Stomach smooth muscle (tissue), 2 donors: Measurements from ENCODE around the gene CCR5.

ENCODE experiments used
- H3K27ac ChIP-seq: one replicate; pipeline ENCODE4 v1.7.0; 2013; ENCODE audit warnings: mild to moderate bottlenecking, low read length, inconsistent platforms
- H3K27me3 ChIP-seq, 2 donors: one replicate each; pipeline ENCODE4 v1.7.0; 2013; ENCODE audit warnings: low read length in 2 of 2; ENCODE audit not compliant: insufficient read depth in 2 of 2, control insufficient read depth in 1 of 2
- H3K36me3 ChIP-seq, 2 donors: one replicate each; pipeline ENCODE4 v1.7.0; 2013; ENCODE audit warnings: low read length in 2 of 2; ENCODE audit not compliant: control insufficient read depth in 2 of 2, insufficient read depth in 2 of 2
- H3K4me1 ChIP-seq: one replicate; pipeline ENCODE4 v1.7.0; 2013; ENCODE audit warnings: low read length; ENCODE audit not compliant: control insufficient read depth, insufficient read depth
- H3K4me3 ChIP-seq, 2 donors: one replicate each; pipeline ENCODE4 v1.7.0; 2013; ENCODE audit warnings: low read length in 2 of 2
- H3K9ac ChIP-seq, 2 donors: one replicate each; pipeline ENCODE4 v1.7.0; 2013; ENCODE audit warnings: low read length in 2 of 2, mild to moderate bottlenecking in 1 of 2
- H3K9me3 ChIP-seq, 2 donors: one replicate each; pipeline ENCODE4 v1.7.0; 2013; ENCODE audit warnings: low read length in 2 of 2; ENCODE audit not compliant: control insufficient read depth in 2 of 2
- donor health status: healthy.
- donor health status: Pancreatic carcinoma.

The CCR5 gene

DNA sequence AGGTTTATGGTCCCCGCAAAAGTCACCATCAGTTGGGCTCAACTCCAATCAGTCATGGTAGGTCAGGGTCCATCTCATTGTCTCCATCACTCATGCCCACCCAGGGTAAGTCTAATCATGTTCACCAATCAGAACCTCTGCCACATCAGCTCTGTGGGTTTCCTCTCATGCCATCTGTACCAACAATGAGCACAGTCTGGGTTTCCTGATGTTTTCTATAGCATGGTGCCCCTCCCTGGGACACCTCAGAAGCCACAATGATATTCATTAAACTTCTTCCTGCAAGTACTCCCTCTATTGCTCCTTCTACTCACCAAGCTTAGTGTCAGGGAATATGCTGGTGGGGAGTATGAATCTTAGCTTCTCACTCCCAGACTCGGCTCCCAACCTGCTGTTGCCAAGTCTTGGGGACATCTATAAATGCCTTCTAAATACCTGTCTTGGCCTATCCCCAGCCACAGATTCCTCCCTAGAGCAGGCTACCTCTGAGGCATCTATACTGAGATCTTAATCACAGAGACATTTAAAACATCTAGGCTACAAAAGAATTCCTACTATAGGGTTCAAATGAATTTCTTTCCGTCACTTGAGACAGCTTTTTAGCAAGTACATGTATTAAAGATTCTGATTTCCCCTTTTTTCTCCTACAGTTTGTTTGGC, 21.8 kb upstream of the CCR5 start:
- peaks cover 0 to 2% of the 10 kb centered on the region in 2 donors for H3K27me3 ChIP-seq
- no peak overlapping the region for H3K27ac ChIP-seq
- no peaks in the 10 kb centered on the region for H3K9me3 ChIP-seq
- no peak overlapping the region for H3K9ac ChIP-seq
- H3K4me1 ChIP-seq = no peaks in the 10 kb centered on the region
- H3K36me3 ChIP-seq = no peaks in the 10 kb centered on the region
- no peak overlapping the region for H3K4me3 ChIP-seq

DNA sequence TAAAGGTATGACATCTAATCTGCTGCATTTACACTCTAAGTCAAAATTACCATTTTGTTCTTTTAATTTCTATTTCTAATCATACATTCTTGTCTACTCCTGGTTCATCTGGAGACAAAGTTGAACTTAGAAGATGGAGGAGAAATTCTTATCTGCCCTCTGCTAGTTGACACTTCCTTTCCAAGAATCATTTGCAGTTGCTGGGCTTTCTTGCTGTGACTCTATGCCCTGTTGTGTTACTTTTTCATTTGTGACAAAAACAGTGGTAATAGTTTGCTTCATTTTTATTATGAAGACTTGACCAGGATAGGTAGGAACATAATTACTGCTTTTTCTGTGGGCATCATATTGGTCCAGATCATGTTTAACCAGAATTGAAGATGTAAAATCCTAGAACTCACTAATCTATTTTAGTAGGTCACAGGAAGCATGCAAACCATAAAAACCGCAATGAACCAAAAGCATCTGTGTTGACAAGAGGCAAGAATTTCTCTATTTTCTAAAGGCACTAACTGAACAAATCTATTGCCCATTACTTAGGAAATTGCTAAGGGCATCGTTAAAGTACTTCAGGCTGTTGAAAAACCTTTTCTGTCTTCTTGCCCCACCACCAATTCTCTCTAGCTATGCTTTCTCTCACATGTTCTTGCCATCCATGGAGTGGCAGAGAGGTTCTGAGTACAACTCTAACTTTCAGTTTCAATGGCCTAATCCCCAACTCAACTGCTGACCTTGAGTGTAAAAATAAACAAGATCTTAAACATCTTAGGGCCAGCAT, 21.1 kb upstream of the CCR5 start:
- peaks cover 0 to 2% of the 10 kb centered on the region in 2 donors for H3K27me3 ChIP-seq
- H3K4me1 ChIP-seq = no peaks in the 10 kb centered on the region
- no peak overlapping the region for H3K9ac ChIP-seq
- no peak overlapping the region for H3K4me3 ChIP-seq
- no peaks in the 10 kb centered on the region for H3K9me3 ChIP-seq
- no peak overlapping the region for H3K27ac ChIP-seq
- H3K36me3 ChIP-seq = no peaks in the 10 kb centered on the region

DNA sequence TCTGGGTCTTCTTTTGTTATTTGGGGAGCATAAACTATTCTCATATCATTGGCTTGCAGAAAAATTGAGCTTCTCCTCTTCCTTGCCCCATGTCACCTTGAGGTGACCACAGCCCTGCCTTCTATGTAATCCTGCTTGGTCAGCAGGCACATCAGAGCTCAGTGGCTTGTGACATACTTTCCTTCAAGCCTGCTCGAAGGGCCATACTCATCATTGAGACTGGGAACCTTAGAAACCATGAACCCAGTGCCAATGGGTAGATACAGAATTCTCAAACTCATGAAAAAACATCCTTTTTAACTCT, 20.5 kb upstream of the CCR5 start:
- H3K4me1 ChIP-seq = no peaks in the 10 kb centered on the region
- no peak overlapping the region for H3K4me3 ChIP-seq
- no peaks in the 10 kb centered on the region for H3K9me3 ChIP-seq
- peaks cover 0 to 2% of the 10 kb centered on the region in 2 donors for H3K27me3 ChIP-seq
- no peaks in the 10 kb centered on the region for H3K36me3 ChIP-seq
- no peak overlapping the region for H3K9ac ChIP-seq
- H3K27ac ChIP-seq = no peak overlapping the region

DNA sequence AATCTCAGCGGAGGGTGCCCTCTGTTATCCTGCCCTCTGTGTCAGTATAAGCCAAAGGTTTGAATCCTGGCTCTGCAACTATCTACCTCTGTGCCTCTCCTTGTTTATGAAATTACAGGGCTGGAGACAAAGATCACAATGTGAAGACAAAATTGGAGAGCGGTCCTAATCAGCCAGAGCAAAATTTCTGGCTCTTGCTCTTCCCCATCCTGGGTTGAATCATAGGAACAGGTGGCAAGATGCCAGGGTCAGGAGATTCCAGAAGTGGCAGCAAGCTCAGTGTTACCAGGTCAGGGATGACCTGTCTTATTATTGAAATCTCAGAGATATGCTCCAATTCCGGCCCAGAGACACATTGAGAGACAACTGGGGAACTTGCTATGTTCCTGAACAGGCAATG, 19.1 kb upstream of the CCR5 start:
- Histone ChIP-seq H3K27ac (no peak overlapping the region), H3K36me3 (no peaks in the 10 kb centered on the region), H3K27me3 (peaks cover 0 to 2% of the 10 kb centered on the region in 2 donors), H3K4me1 (no peaks in the 10 kb centered on the region), H3K4me3 (no peak overlapping the region), H3K9me3 (no peaks in the 10 kb centered on the region), H3K9ac (no peak overlapping the region)

DNA sequence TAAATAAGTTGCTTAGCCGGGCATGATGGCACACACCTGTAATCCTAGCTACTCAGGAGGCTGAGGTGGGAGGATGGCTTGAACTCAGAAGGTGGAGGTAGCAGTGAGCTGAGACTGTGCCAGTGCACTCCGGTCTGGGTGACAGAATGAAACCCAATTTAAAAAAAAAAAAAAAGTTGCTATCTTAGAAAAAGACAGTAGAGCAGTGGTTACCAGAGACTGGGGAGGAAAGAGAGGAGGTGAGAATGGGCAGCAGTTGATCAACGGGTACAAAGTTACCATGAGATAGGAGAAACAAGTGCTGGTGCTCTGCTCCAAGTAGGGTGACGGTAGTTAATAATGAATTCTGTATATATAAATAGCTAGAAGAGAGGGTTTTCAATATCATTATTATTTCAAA, 17.7 kb upstream of the CCR5 start:
- Histone ChIP-seq H3K9ac (no peak overlapping the region), H3K4me3 (no peak overlapping the region), H3K27ac (no peak overlapping the region), H3K9me3 (no peaks in the 10 kb centered on the region), H3K27me3 (peaks cover 0 to 5% of the 10 kb centered on the region in 2 donors), H3K4me1 (no peaks in the 10 kb centered on the region), H3K36me3 (no peaks in the 10 kb centered on the region)

DNA sequence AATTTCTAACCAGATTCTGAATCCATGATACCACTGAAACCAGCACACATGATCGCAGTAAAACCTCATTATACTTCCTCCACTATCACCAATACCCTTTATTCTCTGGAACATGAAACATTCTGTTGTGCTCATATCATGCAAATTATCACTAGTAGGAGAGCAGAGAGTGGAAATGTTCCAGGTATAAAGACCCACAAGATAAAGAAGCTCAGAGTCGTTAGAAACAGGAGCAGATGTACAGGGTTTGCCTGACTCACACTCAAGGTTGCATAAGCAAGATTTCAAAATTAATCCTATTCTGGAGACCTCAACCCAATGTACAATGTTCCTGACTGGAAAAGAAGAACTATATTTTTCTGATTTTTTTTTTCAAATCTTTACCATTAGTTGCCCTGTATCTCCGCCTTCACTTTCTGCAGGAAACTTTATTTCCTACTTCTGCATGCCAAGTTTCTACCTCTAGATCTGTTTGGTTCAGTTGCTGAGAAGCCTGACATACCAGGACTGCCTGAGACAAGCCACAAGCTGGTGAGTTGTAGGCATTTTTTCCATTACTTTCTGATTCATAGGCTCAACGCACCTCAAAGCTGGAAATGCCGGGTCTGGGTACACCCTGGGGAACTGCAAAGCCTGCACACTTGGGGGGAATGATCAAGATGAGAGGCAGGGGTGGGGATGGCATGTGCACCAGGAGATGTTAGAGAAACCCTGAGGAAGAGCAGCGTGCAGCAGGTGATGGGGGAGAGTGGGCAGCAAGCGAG, 16.9 kb upstream of the CCR5 start, which contains the start of gene CCR2:
CCR2 (plus strand) TSS at position 465 of the 764 bp plus-strand sequence. CDS start 3,417 bp downstream, outside the sequence.
- no peaks in the 10 kb centered on the region for H3K36me3 ChIP-seq
- no peaks in the 10 kb centered on the region for H3K9me3 ChIP-seq
- no peak within 1 kb of the TSS for H3K4me3 ChIP-seq
- peaks cover 0 to 6% of the 10 kb centered on the region in 2 donors for H3K27me3 ChIP-seq
- no peak within 1 kb of the TSS for H3K9ac ChIP-seq
- no peaks in the 10 kb centered on the region for H3K4me1 ChIP-seq
- H3K27ac ChIP-seq = no peak within 1 kb of the TSS

DNA sequence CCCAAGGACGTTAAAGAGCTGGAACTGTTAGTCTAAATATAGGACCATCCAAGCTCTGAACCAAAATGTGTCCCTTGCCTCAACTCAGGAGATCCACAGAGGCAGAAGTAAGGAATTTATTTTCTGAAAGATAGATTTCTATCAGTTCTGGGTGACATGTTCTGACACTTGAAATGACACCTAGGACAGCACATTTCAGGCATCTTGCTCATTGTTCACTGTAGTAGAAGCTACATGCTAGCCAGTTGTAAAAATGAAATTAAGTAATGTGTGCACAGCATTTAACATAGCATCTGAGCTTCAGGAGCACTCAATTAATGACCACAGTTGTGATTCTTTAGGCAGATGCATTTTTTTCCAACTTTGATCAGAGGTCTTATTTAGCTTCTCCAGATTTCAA, 16.3 kb upstream of the CCR5 start:
- H3K9ac ChIP-seq = no peak overlapping the region
- H3K27ac ChIP-seq = no peak overlapping the region
- H3K36me3 ChIP-seq = no peaks in the 10 kb centered on the region
- no peaks in the 10 kb centered on the region for H3K4me1 ChIP-seq
- no peak overlapping the region for H3K4me3 ChIP-seq
- peaks cover 0 to 6% of the 10 kb centered on the region in 2 donors for H3K27me3 ChIP-seq
- no peaks in the 10 kb centered on the region for H3K9me3 ChIP-seq

DNA sequence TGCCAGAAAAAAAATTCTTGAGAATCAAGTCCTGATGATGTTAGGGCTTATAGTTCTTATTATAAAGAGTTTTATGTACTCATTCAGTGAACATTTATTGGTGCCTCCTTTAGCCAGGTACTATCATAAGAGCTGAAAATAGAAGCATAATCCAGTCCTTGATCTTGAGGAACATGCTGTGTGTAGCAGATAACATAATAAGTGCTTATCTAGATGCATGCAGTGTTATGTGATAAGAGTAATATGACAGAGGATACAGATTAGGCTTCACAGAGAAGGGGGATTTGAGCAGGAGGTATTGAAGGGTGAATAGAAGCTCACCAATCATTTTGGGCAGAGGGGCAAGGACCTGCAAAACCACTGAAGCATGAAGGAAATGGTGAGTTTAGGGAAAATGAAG, 15.8 kb upstream of the CCR5 start:
- peaks cover 0 to 6% of the 10 kb centered on the region in 2 donors for H3K27me3 ChIP-seq
- no peak overlapping the region for H3K9ac ChIP-seq
- no peaks in the 10 kb centered on the region for H3K36me3 ChIP-seq
- H3K27ac ChIP-seq = no peak overlapping the region
- H3K4me3 ChIP-seq = no peak overlapping the region
- no peaks in the 10 kb centered on the region for H3K9me3 ChIP-seq
- no peaks in the 10 kb centered on the region for H3K4me1 ChIP-seq

DNA sequence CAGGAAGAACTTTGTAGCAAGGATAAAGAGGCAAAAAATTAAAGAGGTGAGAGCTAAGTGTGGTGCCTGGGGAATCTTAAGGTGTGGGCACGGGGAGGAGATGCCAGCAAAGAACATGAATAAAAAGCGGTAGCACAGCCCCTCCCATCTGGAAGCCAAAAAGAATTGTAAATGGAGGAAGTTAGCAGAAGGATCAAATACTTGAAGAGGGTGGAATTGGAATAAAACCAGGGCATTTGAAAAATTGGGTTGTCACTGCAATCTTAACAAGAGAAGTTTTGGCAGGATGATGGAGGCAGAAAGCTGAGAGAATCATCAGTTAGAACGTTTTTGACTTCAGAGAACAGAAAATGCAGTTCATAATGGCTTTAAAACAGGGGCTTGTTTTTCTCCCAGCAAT, 14.5 kb upstream of the CCR5 start:
- Histone ChIP-seq H3K4me3 (no peak overlapping the region), H3K4me1 (no peaks in the 10 kb centered on the region), H3K9ac (no peak overlapping the region), H3K27me3 (peaks cover 0 to 6% of the 10 kb centered on the region in 2 donors), H3K27ac (no peak overlapping the region), H3K36me3 (no peaks in the 10 kb centered on the region), H3K9me3 (no peaks in the 10 kb centered on the region)

DNA sequence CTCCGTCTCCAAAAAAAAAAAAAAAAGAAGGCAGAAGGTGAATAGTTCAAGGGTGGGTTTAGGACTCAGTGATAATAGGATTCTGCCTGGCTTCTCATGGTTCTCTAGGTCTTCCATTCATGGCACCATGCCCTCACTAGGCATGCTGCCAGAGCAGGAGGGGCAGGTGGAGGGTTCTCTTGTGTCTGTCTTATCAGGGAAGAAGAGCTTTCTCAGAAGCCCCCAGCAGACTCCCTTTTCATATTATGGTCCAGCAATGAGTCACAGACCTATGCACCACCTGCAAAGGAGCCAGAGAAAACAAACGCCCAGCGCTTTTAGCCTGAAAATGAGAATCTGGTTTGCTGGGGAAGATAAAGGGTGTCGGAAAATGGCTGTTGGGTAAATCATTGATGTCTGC, 13.8 kb upstream of the CCR5 start:
- Histone ChIP-seq H3K9ac (no peak overlapping the region), H3K27ac (no peak overlapping the region), H3K27me3 (peaks cover 0 to 6% of the 10 kb centered on the region in 2 donors), H3K36me3 (no peaks in the 10 kb centered on the region), H3K9me3 (no peaks in the 10 kb centered on the region), H3K4me3 (no peak overlapping the region), H3K4me1 (no peaks in the 10 kb centered on the region)
